ENCODE measurements around the gene MMP2.

- TF ChIP-seq CTCF (IDR thresholded peaks at IDR 0.05) (no peak), POLR2A (IDR thresholded peaks at IDR 0.05) (no peak)
Observed at GRCh38 chr16:55474821-55475220, 4.2 kb upstream of the MMP2 start.
